H1 (cell line): ENCODE data around the gene NEUROG1. TPM values are rescaled to one million over a fixed set of nuclear protein-coding genes. Genes with fewer than 3 reads are reported as not detected.

Experiments used
- CTCF ChIA-PET: fragments of 300-600 bp; sonication (Branson Sonifier 250); formaldehyde crosslinking; loops from one replicate; lab custom pipeline; 2021; ENCODE audit not compliant: partially characterized antibody; lab: Charles Lee
- POLR2A ChIA-PET: fragments of 300-600 bp; sonication (Branson Sonifier 250); formaldehyde crosslinking; loops from one replicate; lab custom pipeline; 2021; ENCODE audit warnings: inconsistent platforms; ENCODE audit not compliant: partially characterized antibody; lab: Charles Lee
- DNase-seq, 2 experiments: peaks; one replicate each; pipeline versions ENCODE4 v3.0.0 to v3.0.0-alpha.2; 2010 to 2022; ENCODE audit warnings: low spot score in 2 of 2, low read depth in 1 of 2, mixed read lengths in 1 of 2
- FAIRE-seq: peaks from 2 replicates; lab custom pipeline; 2011; peaks lifted over from hg19 to GRCh38; lab: Jason Lieb, UNC
- H2AFZ ChIP-seq: 2 replicates; pipeline ENCODE4 v1.8.1; 2012; ENCODE audit warnings: low read length, inconsistent platforms
- H2AK5ac ChIP-seq: 2 replicates; pipeline ENCODE4 v1.6.1; 2013; ENCODE audit warnings: low read depth, low read length
- H2BK120ac ChIP-seq: replicated peaks from 2 replicates; pipeline ENCODE3; 2013; ENCODE audit warnings: low read depth, low read length, inconsistent platforms
- H2BK12ac ChIP-seq: 2 replicates; pipeline ENCODE4 v1.6.1; 2013; ENCODE audit warnings: low read depth, low read length
- H2BK15ac ChIP-seq: 2 replicates; pipeline ENCODE4 v1.6.1; 2013; ENCODE audit warnings: low read length
- H2BK20ac ChIP-seq: 2 replicates; pipeline ENCODE4 v1.6.1; 2013; ENCODE audit warnings: low read length
- H2BK5ac ChIP-seq: 2 replicates; pipeline ENCODE4 v1.6.1; 2013; ENCODE audit warnings: low read depth, low read length
- H3K14ac ChIP-seq: 2 replicates; pipeline ENCODE4 v1.6.1; 2013; ENCODE audit warnings: inconsistent platforms; ENCODE audit not compliant: insufficient read length
- H3K18ac ChIP-seq: 2 replicates; pipeline ENCODE4 v1.6.1; 2013; ENCODE audit warnings: low read length; ENCODE audit errors: extremely low read depth
- H3K23ac ChIP-seq: 2 replicates; pipeline ENCODE4 v1.6.1; 2013; ENCODE audit warnings: inconsistent platforms; ENCODE audit not compliant: insufficient read length
- H3K23me2 ChIP-seq: 2 replicates; pipeline ENCODE4 v1.6.1; 2013; ENCODE audit warnings: low read depth, low read length
- H3K27ac ChIP-seq: 2 replicates; pipeline ENCODE4 v1.6.1; 2011; ENCODE audit warnings: low read depth, low read length, inconsistent platforms
- H3K27me3 ChIP-seq, 4 experiments: replicated peaks in 1 of 4; 1 replicate in 1 of 4; 2 replicates in 3 of 4; pipeline versions ENCODE4 v1.6.1 to v1.8.1; 2011 to 2013; ENCODE audit warnings: low read length in 3 of 4, mild to moderate bottlenecking in 3 of 4, inconsistent platforms in 2 of 4, mixed read lengths in 2 of 4, moderate library complexity in 1 of 4; ENCODE audit not compliant: control insufficient read depth in 3 of 4, insufficient read depth in 3 of 4; ENCODE audit errors: extremely low read depth in 1 of 4
- H3K36me3 ChIP-seq, 4 experiments: 2 replicates each; pipeline versions ENCODE4 v1.6.1 to v1.8.1; 2011 to 2013; ENCODE audit warnings: mild to moderate bottlenecking in 4 of 4, low read length in 3 of 4, moderate library complexity in 2 of 4, control low read depth in 1 of 4, inconsistent platforms in 1 of 4; ENCODE audit not compliant: insufficient read depth in 4 of 4, control insufficient read depth in 2 of 4
- H3K4ac ChIP-seq: replicated peaks from 2 replicates; pipeline ENCODE3; 2013; ENCODE audit warnings: low read length, low read depth, mixed read lengths, inconsistent platforms; ENCODE audit not compliant: insufficient read length
- H3K4me1 ChIP-seq, 4 experiments: replicated peaks in 1 of 4; 1 replicate in 1 of 4; 2 replicates in 3 of 4; pipeline versions ENCODE4 v1.6.1 to v1.8.1; 2011 to 2013; ENCODE audit warnings: low read length in 3 of 4, inconsistent platforms in 2 of 4, mixed read lengths in 1 of 4; ENCODE audit not compliant: insufficient read depth in 4 of 4, control insufficient read depth in 3 of 4
- H3K4me2 ChIP-seq, 2 experiments: 2 replicates each; pipeline versions ENCODE4 v1.6.1 to v1.8.1; 2011 to 2013; ENCODE audit warnings: low read depth in 2 of 2, low read length in 2 of 2, control low read depth in 1 of 2, inconsistent platforms in 1 of 2, mild to moderate bottlenecking in 1 of 2; ENCODE audit not compliant: insufficient read depth in 1 of 2
- H3K4me3 ChIP-seq, 4 experiments: fragments of 200-600, 300-600 bp in 1 of 4; sonication (generic), shearing (Covaris generic), sonication (Bioruptor Twin) in 1 of 4; 2 replicates each; pipeline versions ENCODE4 v1.5.1 to v1.8.1; 2011 to 2016; ENCODE audit warnings: low read length in 4 of 4, low read depth in 3 of 4, control low read depth in 2 of 4, inconsistent platforms in 2 of 4, mild to moderate bottlenecking in 2 of 4, mixed read lengths in 1 of 4, moderate library complexity in 1 of 4; ENCODE audit not compliant: insufficient read depth in 2 of 4; ENCODE audit errors: extremely low read depth in 1 of 4
- H3K56ac ChIP-seq: replicated peaks from 2 replicates; pipeline ENCODE3; 2013; ENCODE audit warnings: low read depth, mild to moderate bottlenecking, mixed read lengths, low read length, inconsistent platforms; ENCODE audit not compliant: insufficient read length
- H3K79me1 ChIP-seq: 2 replicates; pipeline ENCODE4 v1.6.1; 2013; ENCODE audit warnings: low read depth, low read length, control low read depth
- H3K79me2 ChIP-seq, 2 experiments: 2 replicates each; pipeline versions ENCODE4 v1.6.1 to v1.8.1; 2012 to 2013; ENCODE audit warnings: low read length in 2 of 2, mild to moderate bottlenecking in 2 of 2, inconsistent platforms in 1 of 2; ENCODE audit not compliant: insufficient read depth in 2 of 2, control insufficient read depth in 1 of 2
- H3K9ac ChIP-seq, 4 experiments: replicated peaks in 1 of 4; 1 replicate in 1 of 4; 2 replicates in 3 of 4; pipeline versions ENCODE4 v1.6.1 to v1.8.1; 2011 to 2013; ENCODE audit warnings: low read depth in 3 of 4, low read length in 3 of 4, control low read depth in 2 of 4, mild to moderate bottlenecking in 2 of 4, moderate library complexity in 2 of 4, inconsistent platforms in 1 of 4; ENCODE audit errors: extremely low read depth in 1 of 4
- H3K9me3 ChIP-seq, 2 experiments: 2 replicates each; pipeline versions ENCODE4 v1.6.1 to v1.8.1; 2012 to 2013; ENCODE audit warnings: mild to moderate bottlenecking in 2 of 2, moderate library complexity in 2 of 2, control low read depth in 1 of 2, inconsistent platforms in 1 of 2, low read depth in 1 of 2, low read length in 1 of 2, mixed read lengths in 1 of 2; ENCODE audit not compliant: insufficient read depth in 2 of 2
- H4K20me1 ChIP-seq, 2 experiments: replicated peaks in 1 of 2; 2 replicates each; pipeline versions ENCODE3 to v1.8.1; 2011 to 2013; ENCODE audit warnings: inconsistent platforms in 2 of 2, low read length in 2 of 2, mild to moderate bottlenecking in 1 of 2; ENCODE audit not compliant: insufficient read depth in 2 of 2, control insufficient read depth in 1 of 2
- H4K5ac ChIP-seq: 2 replicates; pipeline ENCODE4 v1.6.1; 2013; ENCODE audit warnings: low read length, low read depth, mixed read lengths, inconsistent platforms; ENCODE audit not compliant: insufficient read length
- H4K8ac ChIP-seq: 2 replicates; pipeline ENCODE4 v1.8.0; 2013; ENCODE audit warnings: mild to moderate bottlenecking, moderate library complexity, low read length, inconsistent platforms; ENCODE audit not compliant: insufficient read depth; ENCODE audit errors: extremely low read depth
- H4K91ac ChIP-seq: replicated peaks from 2 replicates; pipeline ENCODE3; 2013; ENCODE audit warnings: low read length, mixed read lengths, inconsistent platforms; ENCODE audit not compliant: insufficient read length
- EP300 ChIP-seq, 2 experiments: IDR thresholded peaks; 1 replicate in 1 of 2; 2 replicates in 1 of 2; pipeline ENCODE4 v1.6.1; 2011 to 2012; ENCODE audit warnings: low read depth in 2 of 2, low read length in 2 of 2, mild to moderate bottlenecking in 2 of 2, borderline replicate concordance in 1 of 2, inconsistent platforms in 1 of 2, moderate library complexity in 1 of 2
- EZH2 ChIP-seq: fragments of 200-600 bp; sonication (generic); IDR thresholded peaks from 2 replicates; pipeline ENCODE4 v1.7.1; 2012; ENCODE audit warnings: low read depth, mild to moderate bottlenecking, moderate library complexity, low read length, inconsistent platforms; ENCODE audit not compliant: severe bottlenecking
- GTF2F1 ChIP-seq: IDR thresholded peaks from 2 replicates; pipeline ENCODE4 v1.6.1; 2012; ENCODE audit warnings: low read depth, low read length, improper control_type of control experiment, borderline replicate concordance
- KDM4A ChIP-seq: IDR thresholded peaks from one replicate; pipeline ENCODE4 v1.7.1; 2012; ENCODE audit warnings: low read depth, mild to moderate bottlenecking, moderate library complexity, low read length, inconsistent platforms; ENCODE audit not compliant: severe bottlenecking
- RXRA ChIP-seq: IDR thresholded peaks from 2 replicates; pipeline ENCODE4 v1.6.1; 2011; ENCODE audit warnings: low read depth, mild to moderate bottlenecking, low read length, moderate library complexity; ENCODE audit not compliant: insufficient read depth
- SIN3A ChIP-seq, 2 experiments: IDR thresholded peaks in 1 of 2; conservative IDR thresholded peaks in 1 of 2; 2 replicates each; pipeline ENCODE4 v1.6.1; 2011 to 2012; ENCODE audit warnings: low read length in 2 of 2, improper control_type of control experiment in 1 of 2, low read depth in 1 of 2, mild to moderate bottlenecking in 1 of 2
- SIRT6 ChIP-seq: IDR thresholded peaks from one replicate; pipeline ENCODE4 v1.7.1; 2012; ENCODE audit warnings: low read length, inconsistent platforms
- SIX5 ChIP-seq: IDR thresholded peaks from 2 replicates; pipeline ENCODE4 v1.6.1; 2011; ENCODE audit warnings: mild to moderate bottlenecking, low read depth, low read length
- SRF ChIP-seq: IDR thresholded peaks from 2 replicates; pipeline ENCODE4 v1.6.1; 2011; ENCODE audit warnings: mild to moderate bottlenecking, low read depth, low read length, moderate library complexity
- SUZ12 ChIP-seq: fragments of 200-600 bp; sonication (generic); IDR thresholded peaks from 2 replicates; pipeline ENCODE4 v1.6.1; 2012; ENCODE audit warnings: mild to moderate bottlenecking, inconsistent platforms, low read length, moderate library complexity, mixed read lengths
- TCF12 ChIP-seq: IDR thresholded peaks from 2 replicates; pipeline ENCODE4 v1.6.1; 2011; ENCODE audit warnings: low read depth, mild to moderate bottlenecking, low read length
- WGBS, 2 experiments: shearing (Covaris generic) in 1 of 2; methylation state at CpG; one replicate each; pipeline versions ENCODE4 v1.1.6 to v1.1.7; 2013 to 2015; ENCODE audit warnings: low lambda C conversion rate in 2 of 2, mixed read lengths in 2 of 2, inconsistent platforms in 1 of 2, low coverage in 1 of 2, missing lambda C conversion rate in 1 of 2; ENCODE audit not compliant: insufficient replicate concordance in 2 of 2, insufficient coverage in 1 of 2, insufficient read length in 1 of 2; ENCODE audit errors: extremely low coverage in 1 of 2, missing lambda C conversion rate in 1 of 2; 5-methylcytosine and 5-hydroxymethylcytosine counted together
- polyA plus RNA-seq, 7 experiments: library from polyadenylated mRNA; depleted of rRNA in 3 of 7; stranded (reverse) in 5 of 7; unstranded in 2 of 7; fragments of >200 nt in 5 of 7; fragments of 200-250 nt in 2 of 7; gene quantifications; 1 replicate in 5 of 7; 2 replicates in 1 of 7; 4 replicates in 1 of 7; pipeline versions ENCODE4 v1.2.1 to v1.2.3, GENCODE V29; 2011 to 2013; ENCODE audit warnings: missing spikeins in 2 of 7, mixed read lengths in 2 of 7
- total RNA-seq: library from RNA; stranded (reverse); fragmentation: NEBNext Ultra II Directional; extraction: Animal tissue kit (Norgen Biotek cat#: 25700); gene quantifications from 2 replicates; pipeline ENCODE4 v1.2.1, GENCODE V29; 2021
- TF ChIP-seq, protein P1 (sequence below): IDR thresholded peaks from 2 replicates; pipeline ENCODE4 v1.6.1; 2012; ENCODE audit warnings: low read length, inconsistent platforms

NEUROG1 gene
- total and polyA plus RNA-seq, 2 of the 8 experiments (the other 6 are each of a cell fraction or from before 2014, with no cell fraction given): not detected

DNA sequence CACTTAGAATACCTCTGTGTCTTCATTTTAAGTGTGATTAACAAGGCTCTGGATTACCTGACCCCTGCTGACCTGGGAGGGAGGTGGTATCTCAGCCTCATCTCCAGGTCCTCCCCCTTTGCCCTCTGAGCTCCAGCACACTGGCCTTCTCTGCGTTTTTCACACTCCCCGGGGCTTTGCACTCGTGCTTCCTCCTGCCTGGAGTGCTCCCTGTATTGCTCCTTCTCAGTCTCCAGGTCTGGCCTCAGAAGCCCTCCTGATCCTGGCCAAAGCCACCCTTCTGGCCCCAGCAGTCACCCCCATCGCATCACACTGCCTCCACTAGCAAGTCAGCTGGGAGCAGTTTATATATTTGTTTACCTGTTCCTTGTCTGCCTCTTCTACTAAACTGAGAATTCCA is 13.6 kb upstream of the NEUROG1 start:
- FAIRE-seq: no peak
- Histone ChIP-seq H2AK5ac (no peak overlapping the region), H3K9ac (no peak overlapping the region), H3K4me1 (peaks cover 5 to 8% (median 6%) of the 10 kb centered on the region in 4 experiments; a peak in 6 of 7 replicates), H3K4me2 (no peak overlapping the region), H2BK120ac (no peak overlapping the region), H3K23ac (no peak overlapping the region), H2BK5ac (no peak overlapping the region), H3K27me3 (peaks cover 65 to 74% (median 73%) of the 10 kb centered on the region in 4 experiments), H3K23me2 (no peaks in the 10 kb centered on the region), H3K9me3 (no peaks in the 10 kb centered on the region), H4K5ac (no peak overlapping the region), H3K56ac (no peak overlapping the region), H2BK20ac (no peak overlapping the region), H3K4ac (no peak overlapping the region), H2AFZ (no peak overlapping the region), H3K27ac (no peak overlapping the region), H3K4me3 (no peak overlapping the region), H3K18ac (no peak overlapping the region), H3K79me2 (no peaks in the 10 kb centered on the region), H4K8ac (no peak overlapping the region), H3K36me3 (no peaks in the 10 kb centered on the region), H3K14ac (no peak overlapping the region), H3K79me1 (no peaks in the 10 kb centered on the region), H4K20me1 (peaks cover 4 to 42% of the 10 kb centered on the region in 2 experiments), H4K91ac (no peak overlapping the region), H2BK15ac (no peak overlapping the region), H2BK12ac (no peak overlapping the region)
- no peak for DNase-seq
- WGBS, 2 experiments: 63% methylated on average over 4 of the region's 4 CpGs; no CpG with 5 or more reads in 1 of the 2 experiments
- ChIA-PET POLR2A (no interaction called here), CTCF (interaction anchor here (0.6 to 11.4 kb wide), 19 partner anchors 8 to 639 kb away, joined by 3 to 778 read pairs (median 7); partner anchors contain the start of genes CXCL14, NEUROG1, SLC25A48 and TIFAB)
- TF ChIP-seq SIX5 (no peak), RXRA (no peak), TCF12 (no peak), KDM4A (no peak), SIN3A (conservative IDR thresholded peaks at IDR 0.05 in 1 of 2, IDR thresholded peaks at IDR 0.05 in 1 of 2; ENCODE audit: low read depth in 1 of 2, low read length in 2 of 2) (no peak), SIRT6 (no peak), GTF2F1 (no peak), SRF (no peak), EP300 (IDR thresholded peaks at IDR 0.05; ENCODE audit: borderline replicate concordance in 1 of 2, low read depth in 2 of 2, low read length in 2 of 2) (no peak), EZH2 (no peak), SUZ12 (no peak)
- TF ChIP-seq, protein P1, sequence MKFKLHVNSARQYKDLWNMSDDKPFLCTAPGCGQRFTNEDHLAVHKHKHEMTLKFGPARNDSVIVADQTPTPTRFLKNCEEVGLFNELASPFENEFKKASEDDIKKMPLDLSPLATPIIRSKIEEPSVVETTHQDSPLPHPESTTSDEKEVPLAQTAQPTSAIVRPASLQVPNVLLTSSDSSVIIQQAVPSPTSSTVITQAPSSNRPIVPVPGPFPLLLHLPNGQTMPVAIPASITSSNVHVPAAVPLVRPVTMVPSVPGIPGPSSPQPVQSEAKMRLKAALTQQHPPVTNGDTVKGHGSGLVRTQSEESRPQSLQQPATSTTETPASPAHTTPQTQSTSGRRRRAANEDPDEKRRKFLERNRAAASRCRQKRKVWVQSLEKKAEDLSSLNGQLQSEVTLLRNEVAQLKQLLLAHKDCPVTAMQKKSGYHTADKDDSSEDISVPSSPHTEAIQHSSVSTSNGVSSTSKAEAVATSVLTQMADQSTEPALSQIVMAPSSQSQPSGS: no peak
